Measurements from ENCODE around the gene PREP. TPM values are rescaled to one million over a fixed set of nuclear protein-coding genes. Genes with fewer than 3 reads are reported as not detected.

Gene PREP
- 14.6 and 16.8 TPM in 2 replicates for total RNA-seq

DNA sequence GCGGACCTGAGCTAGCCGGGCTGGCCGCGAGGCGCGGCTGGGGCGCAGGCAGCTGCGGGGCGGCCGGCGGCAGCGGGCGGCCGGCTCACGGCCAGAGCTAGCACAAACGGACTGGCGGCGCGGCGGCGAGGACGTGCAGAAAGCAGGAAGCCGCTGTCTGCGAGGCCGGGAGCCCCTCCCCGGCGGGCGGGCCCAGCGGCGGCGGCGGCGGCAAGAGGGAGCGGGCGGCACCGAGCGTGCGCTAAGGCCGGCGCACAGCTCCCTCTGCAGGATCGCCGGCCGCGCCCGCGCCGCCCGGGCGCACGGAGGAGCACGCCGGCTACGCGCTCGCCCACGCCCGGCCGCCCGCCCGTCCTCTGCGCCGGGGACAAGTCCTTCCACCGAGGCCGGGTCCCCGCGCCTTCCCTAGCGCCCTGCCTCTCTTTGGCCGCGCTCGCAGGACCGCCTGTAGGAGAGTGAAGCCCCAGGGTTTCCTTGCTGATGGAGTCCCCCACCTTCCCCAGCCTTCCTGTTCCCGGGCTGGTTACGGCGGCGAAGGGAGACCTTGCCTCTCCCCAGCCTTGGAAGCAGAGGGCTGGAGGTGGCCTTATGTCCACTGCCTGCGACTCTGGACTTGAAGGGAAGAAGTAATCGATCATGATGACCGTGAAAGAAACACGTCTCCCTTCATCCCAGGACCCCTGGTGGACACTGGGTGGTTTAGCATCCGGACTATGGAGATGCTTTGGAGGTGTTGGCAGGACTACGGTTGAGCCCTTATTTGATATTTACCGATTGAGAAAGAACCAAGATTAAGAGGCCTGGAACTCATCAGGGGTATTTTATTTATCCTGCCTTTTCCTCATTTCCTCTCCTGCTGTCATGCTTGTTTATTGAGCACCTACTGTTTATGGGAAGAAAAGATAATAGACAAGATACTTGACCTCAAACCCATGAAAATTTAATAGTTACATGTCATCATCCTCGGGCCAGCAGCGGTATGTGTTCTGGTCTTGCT is at the start of gene PREP:
Gene PREP (minus strand): TSS at position 144 of the 997 bp plus-strand sequence. CDS start 191 bp downstream, outside the sequence.

Other genes with a start within 250 kb of the PREP start
- gene POPDC3, start 223.1 kb downstream of the PREP start, total RNA-seq: 6.0 TPM in 1 of 2 replicates, not detected in the other

Data from cardiac atrium fibroblast (primary cell).